Measurements from ENCODE around the gene FAM53B.

The FAM53B gene

DNA sequence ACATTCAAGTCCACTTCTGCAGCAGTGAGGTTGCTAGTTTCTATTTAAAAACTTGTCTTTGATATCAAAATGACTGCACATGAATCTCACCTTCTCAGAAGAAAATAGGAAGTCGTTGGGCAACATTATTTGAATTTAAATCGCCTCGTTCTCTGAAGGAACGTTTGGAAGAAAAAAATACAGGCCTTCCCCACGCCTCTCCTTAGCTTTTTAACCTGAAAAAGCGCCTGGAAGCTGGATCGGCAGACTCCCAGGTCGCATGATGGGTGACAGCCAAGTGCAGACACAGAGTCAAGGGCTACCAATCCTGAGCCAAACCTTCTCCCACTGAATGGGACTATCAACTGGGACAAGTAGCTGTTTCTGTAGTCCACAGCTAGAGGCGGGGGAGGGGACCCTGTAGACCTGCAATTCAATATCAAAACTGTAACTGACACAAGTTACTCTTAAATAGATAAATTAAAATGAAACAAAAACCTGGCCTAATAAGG is 2.2 kb downstream of the FAM53B start:
- DNase-seq: no peak

DNA sequence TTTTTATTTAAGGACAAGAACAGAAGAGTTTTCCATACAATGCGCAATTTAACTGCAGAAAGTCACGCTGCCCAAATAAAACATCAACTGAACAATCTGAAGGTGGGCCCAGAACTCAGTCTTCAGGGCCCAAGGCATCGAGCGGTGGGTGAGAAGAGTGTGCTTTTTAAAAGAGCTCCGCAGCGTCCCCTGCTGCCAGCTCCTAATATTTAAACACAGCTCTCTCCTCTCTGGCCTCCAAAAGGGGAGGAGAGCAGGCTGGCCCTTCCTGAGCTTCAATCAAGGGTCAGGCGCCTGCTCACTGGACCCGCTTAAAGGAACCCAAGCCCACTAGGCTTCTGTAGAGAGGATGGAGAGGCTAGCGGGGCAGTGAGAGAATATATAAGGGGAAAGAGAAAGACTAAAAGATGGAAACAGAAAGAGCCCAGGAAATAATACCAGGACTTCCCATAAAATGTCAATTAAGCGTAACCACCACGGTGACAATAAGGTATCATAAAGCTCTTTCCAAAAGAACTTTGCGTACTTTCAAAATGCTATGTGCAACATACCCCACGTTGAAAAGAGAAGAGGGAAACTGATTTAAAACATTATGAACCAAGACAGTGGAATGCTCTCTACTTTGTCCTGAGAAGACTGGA is 2.8 kb downstream of the FAM53B start:
- DNase-seq: peak in 1 of 2 experiments; percentile 46

DNA sequence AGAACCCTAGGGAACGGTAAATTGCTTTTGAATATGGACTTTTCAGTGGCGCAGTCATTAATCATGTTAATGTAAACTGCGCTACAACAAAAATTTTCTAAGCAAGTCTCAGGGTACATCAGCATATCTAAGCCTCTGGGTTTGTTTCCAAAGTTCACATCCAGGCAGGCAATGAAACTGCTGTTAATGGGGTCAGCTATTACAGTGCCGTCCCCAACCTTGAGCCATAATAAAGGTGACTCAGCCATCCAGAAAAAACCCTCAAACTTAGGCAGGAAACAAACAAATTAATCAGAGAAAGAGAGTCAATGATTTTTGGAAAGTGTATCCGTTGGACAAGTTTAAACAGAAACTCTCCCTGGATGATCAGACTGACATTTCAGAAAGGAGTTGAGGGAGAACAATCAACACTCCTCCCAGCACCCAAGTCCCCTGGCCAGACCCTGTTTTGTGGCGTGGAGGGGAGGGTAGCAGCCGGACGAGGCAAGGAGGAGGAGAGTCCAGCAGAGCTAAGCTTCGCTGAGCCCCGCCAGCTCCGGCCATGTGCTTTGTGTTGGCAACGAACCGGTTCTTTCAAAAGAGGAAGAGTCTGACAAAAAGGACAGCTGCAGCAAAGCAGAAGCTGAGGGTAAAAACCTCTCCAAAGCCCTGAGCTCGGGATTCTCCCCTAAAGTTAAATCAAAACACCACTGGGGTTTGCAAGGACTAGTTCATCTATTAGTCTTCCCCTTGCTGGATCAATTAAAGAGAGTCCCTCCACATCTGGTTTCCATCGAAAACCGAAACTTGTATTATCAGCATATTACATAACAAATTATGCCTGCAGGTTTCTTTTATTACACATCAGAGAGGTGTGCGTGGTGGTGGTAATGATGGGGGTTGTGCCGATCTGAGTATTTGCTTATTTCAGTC is 3.6 kb downstream of the FAM53B start:
- no peak for DNase-seq

- no peak for DNase-seq
These were observed 4.2 kb downstream of the FAM53B start for GRCh38 chr10:124739986-124740368.

DNA sequence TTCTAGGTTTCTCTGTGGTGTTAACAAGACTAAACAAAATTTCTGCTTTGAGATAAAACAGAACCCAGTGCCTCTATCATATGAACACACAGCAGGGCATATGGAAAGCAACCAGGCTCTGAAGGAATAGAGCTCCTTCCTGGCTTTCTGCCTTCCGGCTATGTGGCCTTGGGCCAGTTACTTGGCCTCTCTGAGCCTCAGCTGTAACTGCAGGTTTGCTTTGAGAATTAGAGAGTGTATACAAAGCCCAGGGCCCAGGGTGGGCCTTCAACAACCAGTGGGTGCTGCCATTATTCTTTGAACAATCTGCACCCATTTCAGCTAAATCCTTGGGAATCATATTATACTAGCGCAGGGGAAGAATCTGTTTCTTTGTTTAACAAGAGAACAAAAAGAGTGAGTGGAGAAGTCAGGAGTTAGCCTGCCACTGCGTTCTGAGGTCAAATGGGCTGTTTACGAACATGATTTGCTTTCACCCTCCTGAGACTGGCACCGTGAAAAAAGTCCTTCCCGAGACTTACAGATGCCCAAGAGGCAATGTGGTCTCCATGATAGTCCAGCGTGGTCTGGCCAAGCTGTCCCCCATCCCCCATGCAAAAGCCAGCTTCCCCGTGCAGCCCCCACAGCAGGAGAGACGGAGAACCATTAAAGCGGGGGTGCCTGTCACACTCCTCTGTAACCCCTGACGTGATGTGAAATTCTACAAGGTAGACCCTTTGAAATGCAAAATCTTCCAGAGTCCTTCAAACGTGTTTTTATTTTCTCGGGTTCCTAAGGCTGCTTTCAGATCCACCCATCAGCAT is 4.9 kb downstream of the FAM53B start:
- no peak for DNase-seq

DNA sequence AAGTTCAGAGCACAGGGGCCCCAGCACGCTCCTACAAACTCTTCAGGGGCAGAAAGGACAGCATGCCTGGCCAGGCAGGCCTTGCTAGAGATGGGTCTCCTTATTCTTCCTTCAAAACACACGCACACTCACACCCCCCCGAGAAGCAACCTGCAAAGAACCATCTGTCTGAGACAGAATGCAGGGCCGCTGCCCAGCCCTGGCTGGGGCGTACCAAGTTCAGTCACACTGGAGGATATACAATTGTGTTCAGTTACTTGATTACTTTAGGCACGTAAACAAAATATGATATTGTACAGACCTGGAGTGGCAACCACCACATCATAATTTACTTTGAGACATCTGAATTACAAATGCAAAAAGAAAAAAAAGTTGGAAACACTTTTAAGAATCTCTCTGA is 5.7 kb downstream of the FAM53B start:
- DNase-seq: peak in 1 of 2 experiments; percentile 15

DNA sequence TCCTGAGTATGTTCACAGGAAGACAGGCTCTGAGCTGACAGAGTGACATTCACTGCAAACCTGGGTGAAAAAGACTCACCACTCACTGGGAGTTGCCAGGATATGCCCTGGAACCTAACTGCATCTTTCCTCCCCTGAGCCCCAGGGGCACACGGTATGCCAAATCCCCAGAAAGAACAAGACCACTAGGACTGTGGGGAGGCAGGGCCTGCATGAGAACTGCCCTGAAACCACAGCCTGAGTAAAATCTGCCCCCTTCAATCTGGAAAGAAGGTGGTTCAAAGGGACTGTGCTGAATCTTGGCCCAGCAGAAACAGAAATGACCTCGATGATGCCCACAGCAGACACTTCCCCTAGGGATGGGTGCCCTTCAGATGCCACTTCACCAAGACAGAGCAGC is 6.5 kb downstream of the FAM53B start:
- DNase-seq: no peak

DNA sequence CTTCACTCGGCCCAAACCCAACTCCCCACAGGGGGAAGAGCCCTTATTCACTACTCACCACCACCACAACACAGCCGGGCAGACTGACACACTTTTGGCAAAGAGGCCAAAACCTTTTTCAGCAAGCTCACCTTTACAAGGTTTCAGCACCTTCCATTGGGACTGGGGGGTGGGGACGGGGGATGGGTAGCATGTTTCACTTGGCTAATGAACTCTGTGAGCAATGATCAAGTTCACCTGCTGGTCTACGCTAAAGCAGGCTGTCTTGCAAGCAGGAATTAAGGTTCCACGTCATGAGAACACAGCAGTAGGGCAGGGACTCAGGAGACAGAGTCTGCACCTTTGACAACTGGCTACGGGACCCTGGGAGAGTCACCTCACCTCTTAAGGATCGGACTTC is 7.0 kb downstream of the FAM53B start:
- DNase-seq: no peak

DNA sequence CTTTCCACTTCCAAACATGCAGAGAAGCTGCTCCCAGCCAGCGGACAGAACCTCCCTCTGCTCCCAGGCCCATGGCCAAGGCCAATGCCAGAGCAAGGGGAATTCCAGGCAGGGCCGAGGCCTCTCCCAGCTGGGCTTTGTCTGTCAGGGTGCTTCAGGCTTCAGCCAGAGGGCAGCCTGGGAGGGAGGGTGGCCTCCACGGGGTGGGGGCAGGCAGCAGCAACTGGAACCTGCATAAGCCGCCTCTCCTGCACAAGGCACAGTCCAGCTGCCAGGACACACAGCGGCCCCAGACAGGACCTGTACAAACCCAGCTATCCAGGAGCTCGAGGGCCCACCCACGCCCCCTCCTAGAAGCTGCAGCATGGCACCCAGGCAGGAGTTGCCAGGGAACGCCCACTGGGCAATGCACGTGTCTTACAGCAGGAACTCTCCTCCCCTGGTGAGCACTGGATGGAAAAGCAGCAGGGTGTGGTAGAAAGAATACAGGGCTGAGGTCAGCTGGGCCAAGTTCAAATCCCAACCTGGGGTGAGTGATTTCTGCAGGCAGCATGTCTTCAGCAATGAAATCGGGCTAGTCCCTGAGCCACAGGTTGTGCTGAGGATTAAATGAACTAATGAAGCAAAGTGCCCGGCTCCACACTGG is 7.6 kb downstream of the FAM53B start:
- no peak for DNase-seq

GRCh38 chr10:124735491-124736286 is 8.5 kb downstream of the FAM53B start:
- DNase-seq: no peak

- no peak for DNase-seq
These were observed 9.6 kb downstream of the FAM53B start for GRCh38 chr10:124734311-124735166.

DNA sequence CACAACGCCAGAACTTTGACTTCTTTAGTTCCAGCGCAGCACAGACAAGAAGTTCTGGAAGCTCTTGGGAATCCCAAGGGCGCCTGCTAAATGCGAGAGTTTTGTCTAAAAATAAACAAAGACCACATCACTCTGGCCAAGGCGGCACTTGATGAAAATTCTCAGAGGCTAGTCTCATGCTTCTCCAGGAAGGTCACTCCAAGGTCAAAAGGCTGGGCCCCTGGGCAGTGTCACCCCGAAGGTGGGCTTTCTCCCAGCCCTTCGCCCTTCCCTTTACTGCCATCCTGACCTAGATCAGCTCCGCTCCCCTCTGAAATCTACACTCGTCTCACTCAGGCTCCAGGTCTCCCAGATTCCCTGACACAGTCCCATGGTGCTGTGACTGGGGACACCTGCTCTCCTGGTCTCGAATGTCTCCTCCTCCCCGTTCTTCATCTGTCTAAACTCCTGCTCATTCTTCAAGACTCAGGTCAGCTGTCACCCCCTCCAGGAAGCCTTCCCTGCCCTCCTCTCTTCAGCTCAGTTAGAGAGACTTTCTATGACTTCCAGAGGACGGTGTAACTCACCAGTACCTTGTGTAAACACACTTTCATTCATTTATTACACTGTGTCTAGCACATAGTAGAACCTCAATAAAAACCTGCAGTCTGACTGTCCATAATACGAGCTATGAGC is 10.5 kb downstream of the FAM53B start:
- no peak for DNase-seq

- DNase-seq: no peak
These were observed 11.1 kb downstream of the FAM53B start for GRCh38 chr10:124732931-124733570.

- no peak for DNase-seq
These were observed 12.6 kb downstream of the FAM53B start for GRCh38 chr10:124731551-124731950.

GRCh38 chr10:124730790-124731189 is 13.4 kb downstream of the FAM53B start:
- DNase-seq: no peak

- DNase-seq: no peak
These were observed 15.1 kb downstream of the FAM53B start for GRCh38 chr10:124728830-124729661.

DNA sequence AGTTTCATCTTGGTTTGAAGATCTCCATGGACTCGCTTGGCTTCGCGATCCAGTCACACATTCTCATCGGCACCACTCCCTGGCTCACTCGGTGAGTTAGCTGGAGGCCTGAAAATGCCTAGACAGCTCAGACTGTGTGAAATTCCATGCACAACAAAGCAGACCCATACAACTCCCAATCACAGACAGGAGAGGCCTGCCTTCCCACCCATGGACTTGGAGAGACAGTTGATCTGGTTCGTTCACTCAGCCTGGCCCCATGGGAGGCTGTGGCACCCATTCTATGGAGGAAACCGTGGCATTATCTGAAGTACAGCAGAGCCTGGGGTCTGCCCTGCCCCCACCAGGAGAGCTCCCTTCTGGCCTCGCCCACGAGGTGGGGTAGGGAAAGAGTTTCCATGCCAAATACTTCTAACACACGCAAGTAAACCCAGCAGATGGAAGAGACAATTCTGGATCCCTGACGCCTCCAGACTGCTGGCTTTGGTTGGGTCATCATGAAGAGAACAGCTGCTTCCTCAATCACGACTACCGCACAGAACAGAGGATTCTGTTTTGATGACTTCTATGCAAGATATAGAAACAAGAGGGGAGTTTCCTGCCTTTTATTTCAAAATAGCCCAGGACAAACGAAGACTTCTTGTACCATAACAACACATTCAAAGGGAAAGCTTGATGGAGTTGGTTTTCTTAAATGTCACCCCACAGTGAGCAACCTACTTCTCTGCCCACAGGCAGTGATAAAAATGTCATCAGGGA is 15.9 kb downstream of the FAM53B start:
- DNase-seq: no peak

DNA sequence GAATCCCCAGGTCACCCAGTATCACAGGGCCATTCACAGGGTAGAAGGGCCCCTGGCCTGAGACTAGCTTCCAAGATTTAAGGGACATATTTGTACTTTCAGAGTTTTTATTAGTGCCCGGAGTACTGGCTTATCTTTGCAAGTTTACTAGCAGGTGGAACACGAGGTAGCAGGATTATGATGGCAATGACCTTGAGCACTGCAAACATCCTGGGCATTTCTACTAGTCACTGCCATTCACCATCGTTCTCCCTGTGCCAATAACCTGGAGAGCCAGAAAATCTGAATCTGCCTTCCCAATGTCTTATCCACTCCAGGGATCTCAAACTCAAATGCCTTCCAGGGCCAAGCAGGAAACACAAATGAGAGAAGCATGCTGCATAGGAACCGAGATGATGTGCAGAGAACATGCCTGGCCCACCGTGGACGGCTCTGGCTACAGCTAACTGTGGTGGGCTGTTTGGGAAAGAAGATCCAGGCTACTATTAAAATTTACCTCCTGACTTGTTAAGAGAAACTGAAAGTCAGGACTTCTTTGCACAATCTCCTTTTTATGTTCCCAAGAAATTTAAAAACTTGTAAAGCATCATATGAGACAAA is 16.7 kb downstream of the FAM53B start:
- no peak for DNase-seq

Measured in NCI-H524 (cell line).